Measurements from ENCODE around the gene HORMAD2. TPM values are rescaled to one million over a fixed set of nuclear protein-coding genes. Genes with fewer than 3 reads are reported as not detected.

HORMAD2 gene
- total and polyA plus RNA-seq, 9 of the 15 experiments (the other 6 are each of a cell fraction or from before 2014, with no cell fraction given): not detected

GRCh38 chr22:30045494-30045887 lies 34.8 kb upstream of the HORMAD2 start (continued):
- TF ChIP-seq CLOCK (CRISPR knock-in tag; IDR thresholded peaks at IDR 0.05; ENCODE audit: borderline replicate concordance) (no peak), ZNF561 (CRISPR knock-in tag; conservative IDR thresholded peaks at IDR 0.05) (no peak), PHB (CRISPR knock-in tag; IDR thresholded peaks at IDR 0.05) (no peak), KLF13 (tag; IDR thresholded peaks at IDR 0.05; ENCODE audit: borderline replicate concordance, low read depth) (no peak), MXD1 (CRISPR knock-in tag; IDR thresholded peaks at IDR 0.05; ENCODE audit: borderline replicate concordance, poor library complexity, severe bottlenecking) (no peak), TCF7L2 (IDR thresholded peaks at IDR 0.05; ENCODE audit: low read depth, low read length) (no peak), POLR3A (IDR thresholded peaks at IDR 0.05; ENCODE audit: borderline replicate concordance, extremely low read depth, insufficient read depth, insufficient read length) (no peak), CBFA2T3 (IDR thresholded peaks at IDR 0.05) (no peak), RCOR1 (IDR thresholded peaks at IDR 0.05; ENCODE audit: borderline replicate concordance in 1 of 2, low read depth in 2 of 2, low read length in 2 of 2) (no peak)
